GM04503 (cell line): ENCODE data around the gene MLN.

Experiments
- DNase-seq: peaks from one replicate; pipeline ENCODE4 v3.0.0-alpha.2; 2012; ENCODE audit warnings: low read depth

MLN gene

DNA sequence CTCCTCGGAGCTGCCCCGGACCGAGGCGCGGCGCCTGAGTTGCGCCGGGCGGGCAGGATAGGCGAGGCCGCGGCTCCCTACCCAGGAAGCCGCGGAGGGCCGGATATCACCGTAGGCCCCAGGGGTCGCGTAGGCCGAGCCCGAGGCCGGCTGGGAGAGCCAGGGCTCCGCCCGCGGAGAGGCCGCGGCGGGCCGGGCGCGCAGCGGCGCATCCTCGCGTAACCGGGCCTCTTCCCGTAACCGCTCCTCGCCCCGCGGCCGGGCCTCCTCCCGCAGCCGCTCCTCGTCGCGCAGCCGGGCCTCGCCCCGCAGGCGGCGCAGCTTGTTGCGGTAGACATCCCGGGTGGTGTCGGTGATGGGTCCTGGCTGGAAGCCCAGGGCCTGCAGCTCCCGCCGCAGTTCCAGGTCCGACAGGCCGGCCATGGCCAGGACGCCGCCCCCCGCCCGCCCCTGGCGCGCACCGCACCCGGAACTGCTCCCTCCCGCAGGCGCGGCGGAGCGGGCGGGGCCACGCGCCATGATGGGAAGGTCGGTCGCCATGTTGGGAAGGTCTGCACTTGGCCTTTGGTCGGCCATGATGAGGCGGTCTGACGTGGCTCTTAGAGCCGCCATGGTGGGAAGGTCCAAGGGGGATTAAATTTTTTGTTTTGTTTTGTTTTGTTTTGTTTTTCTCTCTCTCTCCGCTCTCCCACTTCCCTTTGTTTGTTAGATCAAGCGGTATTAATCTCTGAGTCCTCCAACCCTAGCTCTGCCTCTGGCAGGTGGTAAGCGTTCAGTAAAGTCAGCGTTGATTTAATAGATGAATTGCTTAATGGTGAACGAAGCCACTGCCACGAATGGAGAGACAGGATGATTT is 14.9 kb downstream of the MLN start, which contains the start of gene LEMD2:
TSS of gene LEMD2 (minus strand) at position 437 of the 856 bp plus-strand sequence. CDS start at position 423, 14 bp downstream.
- peak; percentile 56 for DNase-seq

DNA sequence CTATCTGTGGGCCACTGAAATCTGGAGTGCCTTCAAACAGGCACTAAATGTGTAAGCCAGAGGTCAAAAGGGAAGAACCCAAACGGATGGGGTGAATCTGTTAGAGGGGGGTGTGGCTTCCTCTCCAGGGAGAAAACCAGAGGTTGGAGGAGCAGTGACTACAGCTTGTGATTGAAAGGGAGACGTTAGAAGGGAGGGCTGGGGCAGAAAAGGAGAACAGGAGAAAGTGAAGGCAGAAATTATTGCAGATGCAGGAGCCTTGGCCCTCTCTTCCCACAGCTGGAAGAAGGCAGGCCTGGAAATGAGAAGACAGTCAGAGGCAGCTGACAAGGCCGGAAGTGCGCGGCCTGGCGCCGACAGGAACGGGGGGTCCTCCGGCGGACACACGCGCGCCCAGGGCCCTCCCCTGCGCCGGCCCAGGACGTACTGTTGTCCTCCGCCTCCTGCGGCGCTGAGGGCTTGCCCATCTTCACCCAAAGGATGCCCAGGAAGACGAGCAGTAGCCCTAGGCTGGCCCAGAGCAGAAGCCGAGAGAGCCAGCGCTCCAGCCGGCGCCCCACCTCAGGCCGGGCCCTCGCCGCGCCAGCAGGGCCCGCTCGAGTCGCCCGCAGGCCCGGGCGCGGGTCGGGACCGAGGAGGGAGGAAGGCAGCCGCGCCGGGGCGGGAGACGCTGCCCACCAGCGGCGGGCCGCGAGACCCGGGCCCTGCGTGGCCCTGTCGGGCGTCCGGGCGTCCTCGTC is 15.7 kb downstream of the MLN start:
- DNase-seq, result no peak

DNA sequence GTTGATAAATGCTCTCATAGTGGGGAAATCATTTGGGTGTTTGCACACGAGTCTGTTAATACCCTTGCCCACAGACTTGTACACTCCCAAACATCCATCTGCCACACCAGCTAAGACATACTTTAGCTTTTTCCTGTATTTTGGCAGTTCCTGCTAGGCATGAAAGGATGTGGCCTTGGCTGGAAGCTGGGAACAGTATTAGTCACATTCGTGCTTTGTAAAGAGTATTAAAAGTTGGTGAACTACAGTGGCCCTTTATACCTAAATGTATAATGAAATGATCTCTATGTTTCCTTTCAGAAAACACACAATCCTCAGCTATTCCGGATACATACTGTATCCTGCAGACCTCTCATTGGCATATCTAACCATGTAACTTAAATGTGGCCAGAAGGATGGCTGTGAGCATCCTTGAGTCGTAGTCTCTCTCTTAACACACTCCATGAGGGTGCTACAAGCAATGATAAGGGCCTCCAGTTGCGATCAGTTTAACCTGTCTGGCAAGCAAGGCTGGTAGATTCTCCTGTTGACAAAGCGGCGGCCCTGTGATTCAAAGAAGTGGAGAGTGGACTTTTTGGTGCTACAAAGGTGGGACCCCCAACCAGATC is 16.4 kb downstream of the MLN start:
- DNase-seq, result no peak

DNA sequence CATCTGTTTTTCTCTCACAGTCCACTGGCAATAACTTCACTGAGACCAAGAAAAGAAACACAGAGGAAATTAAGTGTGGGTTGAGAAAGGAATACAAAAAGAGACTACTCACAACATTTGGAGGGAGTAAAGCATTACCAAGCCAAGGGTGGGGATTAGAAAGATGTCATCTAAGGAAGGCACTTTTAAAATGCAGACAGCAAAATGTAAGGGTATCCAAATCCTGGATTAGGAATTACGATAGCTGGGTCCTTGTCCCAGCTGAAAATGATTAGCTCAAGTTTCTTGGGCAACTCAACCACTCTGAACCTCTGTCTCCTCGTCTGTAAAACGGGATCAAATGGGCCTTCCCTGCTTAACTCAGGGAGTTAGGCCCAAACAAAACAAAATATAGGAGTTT is 17.1 kb downstream of the MLN start:
- DNase-seq, result no peak

DNA sequence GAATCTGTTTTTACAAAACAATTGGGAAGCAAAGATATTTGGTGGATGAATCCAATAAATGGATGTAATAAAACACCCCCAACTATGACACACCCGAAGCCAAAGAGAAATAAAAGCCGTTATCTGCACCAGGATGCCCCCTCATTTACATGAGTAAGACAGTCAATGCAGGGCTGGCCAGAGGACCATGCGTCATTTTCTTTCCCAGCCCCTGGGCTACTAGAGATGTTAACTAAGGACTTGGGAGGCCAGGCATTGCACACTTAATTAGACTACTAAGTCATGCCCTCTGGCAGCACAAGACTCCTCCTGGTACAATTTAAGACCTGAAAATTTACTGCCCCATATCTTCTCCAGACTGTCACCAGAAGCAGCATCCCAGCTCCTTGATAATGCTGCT is 18.0 kb downstream of the MLN start:
- peak; percentile 66 for DNase-seq

DNA sequence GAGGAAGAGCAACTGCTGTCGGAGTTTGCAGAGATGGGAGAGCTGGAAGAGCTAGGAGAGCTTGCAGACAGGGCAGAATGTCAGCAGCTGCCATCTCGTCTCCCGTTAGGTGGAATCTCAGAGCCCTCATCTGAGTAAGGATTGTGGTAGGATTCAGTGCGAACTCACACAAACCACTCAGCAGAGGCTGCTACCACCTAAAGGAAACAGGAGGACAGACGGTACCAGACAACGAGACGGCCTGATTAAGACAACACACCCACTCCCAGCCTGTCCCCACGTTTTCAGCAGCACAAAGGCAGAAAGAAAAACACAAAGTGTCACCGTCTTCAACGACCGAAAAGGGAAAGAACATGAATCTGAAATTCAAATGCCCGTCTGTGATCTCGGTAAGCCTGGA is 19.0 kb downstream of the MLN start:
- DNase-seq, result no peak

- no peak for DNase-seq
Observed at GRCh38 chr6:33783781-33784520, 19.9 kb downstream of the MLN start.

DNA sequence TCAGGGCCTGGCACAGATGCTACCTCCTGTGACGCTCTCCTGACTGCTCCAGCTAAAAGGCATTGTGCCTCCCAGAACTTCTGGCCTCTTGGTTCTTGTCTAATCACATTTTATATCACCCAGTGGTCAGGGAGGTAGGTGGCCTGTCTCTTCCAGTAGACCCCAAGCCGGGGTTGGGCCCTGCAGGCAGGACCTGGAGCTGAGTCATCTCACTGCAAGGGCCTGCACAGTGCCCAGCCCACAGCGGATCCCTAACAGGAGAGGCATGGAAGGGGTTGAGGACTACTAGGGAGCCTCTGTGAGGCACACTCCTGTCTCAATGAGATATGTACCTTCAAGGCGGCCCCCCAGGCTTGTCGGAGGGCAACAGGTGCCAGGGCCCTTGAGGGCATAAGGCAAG is 21.2 kb downstream of the MLN start:
- DNase-seq, result no peak

DNA sequence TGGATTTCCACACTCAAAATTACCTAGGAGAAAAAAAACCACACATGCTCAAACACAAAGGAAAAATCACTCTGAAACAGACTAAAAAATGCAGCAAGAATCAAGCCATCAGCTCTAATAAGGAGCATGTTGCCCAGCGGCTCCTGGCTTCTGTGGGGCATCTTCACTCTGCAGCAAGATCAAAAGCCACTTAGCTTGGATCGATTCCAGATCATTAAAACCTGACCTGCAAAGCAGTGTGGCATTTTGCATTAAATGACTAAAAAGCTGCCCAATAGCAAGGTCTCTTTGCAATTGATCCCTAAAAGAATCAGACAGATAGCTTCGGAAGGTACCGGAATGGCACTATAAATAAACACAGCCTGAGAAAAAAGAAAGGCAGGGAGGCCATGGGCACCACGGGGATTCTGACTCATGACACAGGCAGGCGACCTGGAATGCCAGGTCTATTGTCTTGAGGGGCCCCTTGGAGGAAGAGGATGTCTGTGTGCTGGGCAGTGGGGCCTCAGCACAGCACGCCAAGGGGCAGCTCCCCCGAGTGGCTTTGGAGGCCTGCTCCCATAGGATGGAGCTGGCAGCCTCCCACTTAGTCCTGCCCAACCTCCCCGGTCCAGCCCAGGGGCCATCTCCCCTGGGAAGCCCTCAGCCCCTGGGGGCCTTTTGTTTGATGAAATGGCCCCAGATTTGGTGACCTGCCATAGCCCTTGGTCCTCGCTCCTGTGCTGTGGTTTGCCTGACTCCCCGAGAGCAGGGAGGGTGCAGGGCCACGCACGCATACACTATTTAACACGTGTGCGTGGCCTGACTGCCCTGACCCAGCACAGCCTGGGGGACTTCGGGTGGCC is 22.4 kb downstream of the MLN start:
- DNase-seq, result no peak

DNA sequence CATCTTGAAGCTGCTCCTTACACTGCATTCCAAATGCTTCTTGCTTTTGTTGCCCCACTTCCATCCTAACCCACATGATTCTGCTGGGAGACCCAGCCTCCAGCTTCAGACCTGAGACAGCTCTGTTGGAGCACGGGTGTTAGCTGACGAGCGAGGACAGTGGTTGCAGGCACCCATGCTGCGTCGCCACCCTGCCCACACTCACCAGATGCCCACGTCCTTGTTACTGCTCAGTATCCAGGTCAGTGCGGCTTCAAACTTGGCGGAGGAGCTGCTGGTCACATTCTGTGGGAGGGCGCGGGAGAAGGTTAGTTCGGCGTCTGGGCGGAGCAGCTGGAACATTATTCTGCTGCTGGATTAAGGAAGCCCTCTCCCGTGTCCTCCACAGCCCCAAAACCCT is 23.9 kb downstream of the MLN start:
- no peak for DNase-seq

GRCh38 chr6:33779290-33779689 is 24.5 kb downstream of the MLN start:
- no peak for DNase-seq

DNA sequence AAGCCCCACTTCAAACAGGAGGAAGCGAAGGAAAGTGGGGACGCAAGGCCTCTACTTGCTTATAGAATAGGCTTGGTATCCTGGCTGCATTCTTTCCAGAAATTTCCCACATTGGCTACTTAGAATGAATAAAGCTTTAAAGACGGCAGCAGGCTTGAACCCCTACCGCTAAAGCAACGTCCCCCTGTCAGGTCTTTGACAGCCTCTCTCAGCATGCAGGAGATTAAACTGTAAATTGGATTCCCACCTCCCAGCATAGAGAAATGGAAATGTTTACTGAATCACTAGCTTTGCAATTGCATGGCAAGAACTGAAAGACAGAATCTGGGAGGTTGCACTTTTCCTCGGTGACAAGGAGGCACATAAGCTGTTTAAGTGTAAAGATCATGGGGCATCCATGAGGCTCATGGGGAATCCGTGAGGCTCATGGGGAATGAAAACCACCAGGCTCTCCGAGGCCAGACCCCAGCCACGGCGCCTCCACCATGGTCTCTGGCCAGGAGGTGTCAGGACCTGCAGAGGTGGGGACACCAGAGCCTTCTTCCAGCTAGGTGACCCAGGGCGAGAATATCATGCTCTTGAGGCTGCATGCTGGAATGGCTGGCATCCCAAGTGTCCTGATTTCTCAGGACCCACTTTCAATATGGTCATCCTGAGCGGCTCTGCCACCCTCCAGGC is 25.2 kb downstream of the MLN start:
- DNase-seq, result no peak

DNA sequence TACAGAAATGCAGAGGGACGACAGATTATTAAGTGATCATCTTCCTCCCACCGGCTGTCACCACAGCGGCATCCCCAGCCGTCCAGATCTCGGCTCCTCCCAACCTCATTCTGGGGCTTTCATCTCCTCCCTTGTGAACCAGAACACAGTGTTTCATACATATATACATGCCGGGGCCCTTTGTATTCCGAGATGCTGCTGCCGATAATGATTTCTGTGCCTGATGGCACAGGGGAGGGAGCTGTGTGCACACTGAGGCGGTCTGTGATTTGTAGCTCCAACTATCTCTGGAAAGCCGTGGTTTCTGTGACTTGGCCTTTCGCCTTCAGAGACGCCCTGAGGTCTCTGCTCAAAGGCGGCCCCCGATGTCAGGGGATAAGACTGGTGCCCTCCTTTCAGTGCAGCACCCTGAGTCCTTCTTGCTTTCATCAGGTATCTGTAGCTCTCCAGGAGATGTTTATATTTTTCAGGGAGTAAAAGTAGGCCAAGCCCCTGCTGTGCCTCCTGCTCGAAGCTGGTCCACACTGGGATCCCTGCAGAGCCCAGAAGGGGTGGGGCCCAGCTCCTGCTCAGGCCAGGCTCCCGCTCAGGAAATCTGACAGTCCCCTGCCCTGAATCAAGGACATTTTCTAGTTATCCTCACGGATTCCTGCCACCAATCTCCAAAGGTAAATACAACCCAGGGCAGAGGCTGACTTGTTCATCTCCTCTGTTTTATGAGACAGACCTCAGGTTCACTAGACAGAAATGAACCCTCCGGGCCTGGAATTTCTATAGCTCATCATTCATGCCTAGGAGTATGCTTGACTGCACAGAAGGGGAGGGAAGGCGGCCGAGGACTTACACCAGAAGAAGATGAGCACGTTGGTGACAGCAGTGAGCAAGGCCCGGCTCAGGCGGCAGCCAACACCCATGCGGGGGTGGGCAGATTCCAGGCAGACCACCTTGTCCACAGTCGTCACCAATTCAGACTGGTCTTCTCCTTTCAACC is 26.1 kb downstream of the MLN start:
- DNase-seq, result no peak

DNA sequence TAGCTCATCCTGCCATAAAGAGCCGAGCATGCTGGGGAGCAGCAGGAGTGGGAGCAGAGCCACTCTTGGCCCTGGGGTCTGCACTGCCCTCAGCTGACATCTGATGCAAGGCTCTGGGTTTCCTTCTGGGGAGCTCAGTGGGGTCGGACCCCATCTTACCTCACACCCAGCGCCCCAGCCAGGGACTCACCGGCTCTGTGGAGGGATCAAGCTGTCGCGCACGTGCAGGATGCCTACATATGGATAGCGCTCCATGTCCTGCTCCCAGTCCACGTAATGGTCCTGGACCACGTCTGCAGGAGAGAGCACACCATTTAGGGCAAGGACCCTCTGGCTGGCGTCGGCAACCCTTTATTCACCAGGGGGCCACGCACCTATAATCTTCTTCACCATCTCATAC is 27.0 kb downstream of the MLN start:
- no peak for DNase-seq

DNA sequence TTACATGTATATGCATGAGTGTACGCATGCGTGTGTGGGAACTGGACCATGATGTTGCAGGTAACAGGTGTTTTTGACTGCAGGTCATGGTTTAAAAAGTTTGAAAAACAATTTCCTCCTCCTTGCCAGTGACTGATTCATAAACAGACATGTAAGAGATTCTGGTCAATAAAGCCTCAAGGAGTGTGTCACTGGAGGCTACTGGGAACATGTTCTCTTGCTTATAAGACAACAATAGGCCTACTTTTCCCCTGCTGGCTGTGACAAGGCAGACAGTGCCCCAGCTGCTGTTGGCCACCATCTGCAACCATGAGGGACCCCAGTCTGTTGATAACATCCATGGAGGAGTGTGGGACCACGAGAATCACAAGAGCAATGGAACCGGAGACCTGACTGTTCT is 27.6 kb downstream of the MLN start:
- no peak for DNase-seq

DNA sequence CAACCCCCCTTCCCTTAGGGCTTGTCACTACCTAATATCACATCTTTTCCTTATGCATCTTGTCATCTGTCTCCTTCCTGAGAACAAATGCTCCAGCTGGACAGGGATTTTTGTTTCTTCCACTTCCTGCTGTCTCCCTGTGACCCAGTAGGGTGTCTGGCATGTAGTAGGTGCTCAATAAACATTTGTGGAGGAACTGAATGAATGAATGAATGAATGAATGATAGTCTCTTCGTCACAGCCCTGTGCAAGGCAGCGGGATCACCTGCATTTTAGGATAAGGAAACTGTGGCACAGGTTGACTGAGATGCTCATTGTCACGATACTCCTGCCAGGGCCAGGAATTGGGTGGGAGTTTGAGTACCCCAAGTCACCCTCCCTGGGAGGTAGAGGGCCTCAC is 29.0 kb downstream of the MLN start:
- DNase-seq, result no peak

DNA sequence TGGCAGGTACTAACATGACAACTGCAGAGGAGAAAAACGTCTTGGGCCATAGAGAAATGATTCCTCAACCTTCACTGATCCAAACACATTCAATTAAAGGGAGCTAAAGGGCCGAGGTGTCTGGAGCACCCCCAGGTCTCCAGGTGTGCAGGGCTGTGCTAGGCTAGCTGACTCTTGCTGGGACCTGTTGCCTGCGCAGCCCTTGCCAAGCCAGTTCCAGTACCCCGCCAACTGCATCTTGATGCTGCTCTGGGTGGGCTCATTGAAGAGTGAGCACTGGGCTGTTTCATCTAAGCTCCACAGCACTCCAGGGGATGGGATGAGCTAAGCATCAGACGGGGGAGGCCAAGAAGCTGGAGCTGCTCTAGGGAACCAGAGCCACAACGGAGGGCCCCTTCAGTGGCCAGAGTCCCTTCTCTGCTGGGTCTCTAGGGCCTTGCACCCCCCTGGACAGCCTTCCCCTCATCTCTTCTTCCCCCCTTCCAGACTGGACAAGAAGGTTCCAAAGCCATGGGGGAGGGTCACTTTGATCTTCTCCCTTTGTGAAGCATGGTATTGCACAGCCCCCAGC is 30.8 kb downstream of the MLN start:
- no peak for DNase-seq

DNA sequence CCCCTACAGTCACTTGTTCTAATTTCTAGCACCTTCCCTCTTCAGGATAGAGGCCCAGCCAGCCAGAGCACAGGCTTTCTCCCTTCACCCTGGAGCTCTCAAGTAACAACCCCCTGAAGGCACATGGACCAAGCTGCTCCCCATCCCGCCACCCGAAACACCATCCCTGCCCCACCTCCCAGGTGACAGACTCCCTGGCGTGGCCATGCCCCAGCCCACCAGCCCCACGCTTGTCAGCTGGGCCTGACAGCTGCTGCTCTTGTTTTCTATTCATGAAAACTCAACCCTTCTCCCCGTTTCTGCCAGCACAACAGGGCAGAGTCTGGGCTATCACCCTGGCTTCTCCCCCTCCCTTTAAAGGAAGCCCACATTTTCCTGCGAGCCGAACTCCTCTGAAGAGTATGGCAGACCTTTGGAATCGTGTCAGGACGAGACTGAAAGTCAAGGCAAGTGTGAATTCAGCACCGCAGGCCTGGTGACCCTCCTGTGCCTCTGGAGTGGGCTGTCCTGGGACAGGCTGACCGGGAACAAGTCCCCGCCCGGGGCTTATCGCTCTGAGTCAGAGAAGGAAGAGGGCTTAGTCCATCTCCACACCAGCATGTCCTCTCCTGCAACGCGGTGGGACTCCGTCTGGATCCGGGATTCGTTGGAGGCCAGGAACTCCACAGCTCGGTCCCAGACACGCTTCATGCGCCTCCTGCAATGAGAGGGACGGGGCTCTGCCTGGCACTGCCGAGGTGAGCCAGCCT is 31.5 kb downstream of the MLN start:
- DNase-seq, result no peak
